GM23248 (cell line): ENCODE results near the gene TMEM52B.

Experiments used
- EZH2 ChIP-seq: fragments of 200-600 bp; sonication (generic); IDR thresholded peaks from 2 replicates; pipeline ENCODE4 v1.6.1; 2018; ENCODE audit warnings: antibody characterized with exemption, mild to moderate bottlenecking; ENCODE audit not compliant: insufficient read depth, poor library complexity, severe bottlenecking
- EZH2phosphoT487 ChIP-seq: fragments of 200-600 bp; sonication (generic); IDR thresholded peaks from 2 replicates; pipeline ENCODE4 v1.6.1; 2018; ENCODE audit warnings: antibody characterized with exemption, moderate library complexity, mild to moderate bottlenecking, low read depth; ENCODE audit not compliant: insufficient read depth

- no peak for TF ChIP-seq EZH2phosphoT487
- no peak for TF ChIP-seq EZH2
Measured at GRCh38 chr12:10220398-10221077, 41.7 kb downstream of the TMEM52B start.
